ENCODE data around the gene AATK.

The AATK gene

GRCh38 chr17:81114351-81115093 is 51.5 kb downstream of the AATK start:
- no peak for DNase-seq (ENCODE audit: low read depth)

DNA sequence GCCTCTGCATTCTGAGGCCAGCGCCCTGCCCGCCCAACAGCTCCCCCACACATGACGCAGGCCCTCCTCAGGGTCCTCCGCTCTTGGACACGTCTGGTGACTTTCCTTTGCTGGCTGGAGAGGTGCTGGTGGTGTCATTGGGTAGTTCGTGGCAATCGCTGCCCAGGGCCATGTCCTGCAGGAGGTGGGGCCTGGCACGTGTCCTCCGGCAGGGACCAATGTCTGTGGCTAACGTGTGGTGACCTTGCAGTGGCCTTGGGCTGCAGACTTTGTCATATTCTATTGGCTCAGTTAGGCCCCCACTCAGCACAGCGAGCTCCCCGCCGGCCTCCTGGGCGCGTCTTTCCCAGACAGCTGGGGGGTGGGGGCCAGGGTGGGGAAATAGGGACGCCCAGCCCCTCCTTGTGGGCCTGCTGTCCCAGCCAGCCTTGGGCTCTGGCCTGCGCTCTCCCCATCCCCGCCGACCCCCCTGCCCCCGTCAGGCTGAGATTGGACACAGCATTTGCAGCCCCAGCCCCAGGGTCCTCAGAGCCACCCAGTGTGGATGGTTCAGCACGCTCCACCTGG is 52.8 kb downstream of the AATK start:
- no peak for DNase-seq (ENCODE audit: low read depth)

GRCh38 chr17:81112450-81112849 is 53.6 kb downstream of the AATK start:
- no peak for DNase-seq (ENCODE audit: low read depth)

DNA sequence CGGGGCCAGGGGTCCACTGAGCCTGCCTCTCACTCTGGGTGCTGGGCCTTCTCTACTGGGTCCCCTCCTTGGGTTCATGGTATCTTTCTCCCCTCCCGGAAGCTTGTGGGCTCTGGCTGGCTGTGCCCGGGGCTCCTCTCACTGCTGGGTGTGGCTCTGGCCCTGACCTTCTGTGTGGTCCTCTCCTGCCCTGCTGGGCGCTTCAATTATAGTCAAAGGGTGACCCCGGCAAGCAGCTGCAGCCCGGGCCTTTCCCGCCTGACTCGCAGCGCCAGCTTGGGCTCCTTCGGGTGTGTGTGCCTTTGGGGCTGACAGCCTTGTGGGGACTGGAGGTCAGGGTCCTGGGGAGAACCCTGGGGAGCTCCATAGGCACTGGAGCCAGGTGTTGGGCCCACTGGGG is 55.0 kb downstream of the AATK start:
- DNase-seq (ENCODE audit: low read depth): no peak

- DNase-seq (ENCODE audit: low read depth): no peak
Observed at GRCh38 chr17:81110488-81111040, 55.5 kb downstream of the AATK start.

DNA sequence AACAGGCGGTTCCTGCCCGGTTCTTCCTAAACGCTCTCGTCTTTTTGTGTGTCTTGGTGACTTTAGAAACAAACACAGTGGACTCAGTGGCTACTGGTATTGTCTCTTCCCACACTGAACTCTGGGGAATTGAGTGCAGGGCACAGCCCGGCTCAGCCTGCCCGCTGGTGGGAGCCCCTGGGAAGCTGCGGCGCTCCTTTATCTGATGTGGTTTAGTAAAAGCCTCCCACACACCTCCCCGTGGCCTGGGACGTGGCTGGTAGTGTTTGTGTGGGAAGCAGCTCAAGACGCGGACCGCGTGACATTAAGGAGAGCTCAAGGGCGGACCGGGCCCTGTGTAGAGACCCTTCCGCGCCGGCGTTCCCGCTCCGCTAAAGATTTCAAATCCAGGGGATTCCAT is 56.1 kb downstream of the AATK start:
- no peak for DNase-seq (ENCODE audit: low read depth)

GRCh38 chr17:81108220-81108619 is 57.8 kb downstream of the AATK start:
- no peak for DNase-seq (ENCODE audit: low read depth)

- DNase-seq (ENCODE audit: low read depth): no peak
Observed at GRCh38 chr17:81106716-81107115, 59.3 kb downstream of the AATK start.

- DNase-seq (ENCODE audit: low read depth): no peak
Observed at GRCh38 chr17:81103379-81103778, 62.6 kb downstream of the AATK start.

DNA sequence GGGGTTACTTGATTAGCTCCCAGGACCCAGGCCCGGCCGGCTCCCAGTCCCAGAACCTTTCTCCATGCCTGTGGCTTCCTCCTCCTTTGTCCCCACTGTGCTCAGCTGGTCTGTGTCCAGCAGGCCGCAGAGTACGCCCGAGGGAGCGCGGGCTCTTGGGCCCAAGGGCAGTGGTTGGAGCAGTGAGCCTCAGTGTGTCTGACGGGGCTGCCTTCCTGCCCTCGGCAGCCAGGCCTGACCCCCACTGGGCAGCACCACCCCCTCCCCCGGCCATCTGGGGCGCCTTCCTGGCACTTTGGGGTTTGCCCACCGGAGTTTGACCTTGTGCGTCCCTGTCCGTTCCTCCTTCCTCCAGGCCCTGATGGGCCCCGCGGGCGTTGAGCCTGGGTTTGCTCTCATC is 63.2 kb downstream of the AATK start:
- no peak for DNase-seq (ENCODE audit: low read depth)

- DNase-seq (ENCODE audit: low read depth): no peak
Observed at GRCh38 chr17:81102352-81102751, 63.7 kb downstream of the AATK start.

DNA sequence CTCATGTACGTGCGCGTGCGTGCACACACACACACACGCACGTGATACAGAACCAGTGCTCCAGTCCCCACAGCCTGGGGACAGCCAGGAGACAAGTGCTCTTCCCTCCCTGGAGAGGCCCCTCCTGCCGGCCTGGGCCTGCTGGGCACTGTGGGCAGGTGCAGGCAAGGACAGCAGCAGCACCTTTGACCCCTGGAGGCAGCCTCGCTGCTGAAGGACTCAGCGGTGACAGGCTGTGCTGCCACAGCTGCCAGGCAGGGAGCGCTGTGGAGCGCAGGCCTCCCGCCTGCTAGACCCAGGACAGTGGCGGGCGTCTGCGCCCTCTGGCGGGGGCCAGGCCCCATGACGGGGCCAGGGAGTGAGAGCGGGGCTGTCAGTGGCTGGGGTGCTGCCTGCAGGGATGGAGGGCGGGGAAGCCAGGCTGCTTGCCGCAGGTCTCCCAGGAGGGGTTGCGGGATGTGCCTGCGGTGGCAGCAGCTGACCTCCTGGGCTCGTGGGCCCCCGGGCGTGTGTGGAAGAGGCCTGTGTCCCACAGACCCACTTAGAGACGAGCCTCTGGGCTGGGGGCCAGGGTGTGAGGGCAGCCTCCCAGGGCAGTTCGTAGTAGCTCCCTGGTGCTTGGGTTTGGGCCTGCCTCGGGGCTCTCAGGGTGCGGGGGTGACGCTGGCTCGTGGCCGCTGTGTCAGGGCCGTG is 64.3 kb downstream of the AATK start:
- peak; percentile 74 for DNase-seq (ENCODE audit: low read depth)

- no peak for DNase-seq (ENCODE audit: low read depth)
Observed at GRCh38 chr17:81100668-81101067, 65.4 kb downstream of the AATK start.

DNA sequence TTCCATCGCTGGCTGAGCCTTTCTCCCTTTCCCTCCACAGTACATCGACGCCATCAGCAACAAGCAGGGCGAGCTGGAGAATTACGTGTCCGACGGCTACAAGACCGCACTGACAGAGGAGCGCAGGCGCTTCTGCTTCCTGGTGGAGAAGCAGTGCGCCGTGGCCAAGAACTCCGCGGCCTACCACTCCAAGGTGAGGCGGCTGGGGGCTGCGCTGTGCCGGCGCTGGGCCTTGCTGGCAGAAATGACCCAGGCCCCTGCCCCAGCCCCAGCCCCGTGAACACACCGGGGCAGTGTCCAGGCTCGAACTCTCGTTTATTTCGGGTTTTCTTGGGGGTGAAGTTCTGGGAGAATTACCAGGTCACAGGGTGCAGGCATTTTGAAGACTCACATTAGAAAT is 66.1 kb downstream of the AATK start:
- DNase-seq (ENCODE audit: low read depth): no peak

DNA sequence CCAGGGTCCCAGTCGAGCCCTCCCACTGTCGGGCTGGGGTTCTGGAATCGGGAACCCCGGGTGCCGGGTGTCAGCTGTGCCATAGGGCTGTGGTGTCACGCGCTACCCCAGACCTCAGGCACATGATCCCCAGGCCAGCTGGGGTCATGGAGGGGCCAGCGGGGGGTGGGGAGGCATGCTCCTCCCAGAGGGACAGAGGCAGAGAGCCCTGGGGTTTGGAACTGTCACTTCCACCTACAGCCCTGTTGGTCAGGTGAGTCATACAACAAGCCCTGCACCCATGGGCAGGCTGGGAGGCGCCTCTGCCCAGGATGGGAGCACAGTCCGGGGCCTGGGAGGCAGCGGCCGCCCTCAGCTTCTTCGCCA is 68.1 kb downstream of the AATK start:
- no peak for DNase-seq (ENCODE audit: low read depth)

- peak; percentile 35 for DNase-seq (ENCODE audit: low read depth)
Observed at GRCh38 chr17:81097134-81097942, 68.7 kb downstream of the AATK start.

GRCh38 chr17:81096741-81097133 is 69.3 kb downstream of the AATK start:
- no peak for DNase-seq (ENCODE audit: low read depth)

DNA sequence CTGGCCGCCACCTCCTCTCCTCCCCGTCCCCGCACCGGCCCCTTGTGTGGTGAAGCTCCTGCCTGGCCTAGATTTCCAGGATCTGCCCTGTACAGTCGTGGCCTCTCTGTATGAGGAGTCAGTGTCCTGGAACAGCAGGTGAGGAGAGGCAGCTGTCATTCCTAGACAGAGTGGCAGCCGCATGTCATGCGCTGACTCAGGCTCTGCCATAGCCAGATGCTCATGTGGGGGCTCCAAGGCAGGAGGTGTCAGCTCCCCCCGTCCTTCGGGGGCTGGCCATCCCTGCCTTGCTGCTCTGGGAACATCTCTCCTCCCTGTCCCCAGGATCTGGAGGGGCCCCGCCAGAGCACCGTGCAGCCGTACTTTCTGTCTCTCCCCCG is 70.6 kb downstream of the AATK start:
- no peak for DNase-seq (ENCODE audit: low read depth)

GRCh38 chr17:81094509-81095382 is 71.3 kb downstream of the AATK start:
- peak; percentile 80 for DNase-seq (ENCODE audit: low read depth)

- DNase-seq (ENCODE audit: low read depth): no peak
Observed at GRCh38 chr17:81093619-81094508, 72.2 kb downstream of the AATK start.
